ENCODE results near the gene PLCL2. TPM values are rescaled to one million over a fixed set of nuclear protein-coding genes. Genes with fewer than 3 reads are reported as not detected.
"Not testable (repeated sequence)": the region's sequence is repeated elsewhere in the genome, so short reads cannot be mapped to it uniquely, and the experiment has no call there.

Gene PLCL2
- total and polyA plus RNA-seq, 11 donors = 10.4 to 80.9 (median 53.0) TPM

GRCh38 chr3:17122758-17123157, 238.0 kb downstream of the PLCL2 start:
- WGBS, 4 donors = 89 to 96% (median 91%) methylated on average over 3 of the region's 3 CpGs
- ATAC-seq = no peak

GRCh38 chr3:17125738-17126442, 241.1 kb downstream of the PLCL2 start:
- 39 to 68% (median 52%) methylated on average over 2 of the region's 2 CpGs for WGBS, 4 donors
- no peaks in the 10 kb centered on the region for H3K36me3 ChIP-seq
- no peak overlapping the region for H3K4me3 ChIP-seq
- no peak for DNase-seq
- H3K27ac ChIP-seq = no peak overlapping the region
- ATAC-seq = no peak
- no peaks in the 10 kb centered on the region for H3K4me1 ChIP-seq
- intact Hi-C loops (cut with DNase I) = no loop called here
- TF ChIP-seq CTCF (IDR thresholded peaks at IDR 0.05) (no peak), POLR2A (IDR thresholded peaks at IDR 0.05) (no peak)
- peaks cover 0 to 4% (median 0%) of the 10 kb centered on the region in 12 donors for H3K9me3 ChIP-seq
- no peaks in the 10 kb centered on the region for H3K27me3 ChIP-seq

More at GRCh38 chr3:17122758-17123157, 238.0 kb downstream of the PLCL2 start:
- Histone ChIP-seq H3K36me3 (no peaks in the 10 kb centered on the region), H3K4me1 (no peaks in the 10 kb centered on the region), H3K4me3 (no peak overlapping the region), H3K27me3 (no peaks in the 10 kb centered on the region), H3K9me3 (peaks cover 0 to 4% (median 0%) of the 10 kb centered on the region in 12 donors), H3K27ac (no peak overlapping the region)
- no peak for TF ChIP-seq CTCF (IDR thresholded peaks at IDR 0.05)
- no peak for TF ChIP-seq POLR2A (IDR thresholded peaks at IDR 0.05)
- intact Hi-C loops (cut with DNase I) = no loop called here
- no peak for DNase-seq

- H3K4me1 ChIP-seq; H3K27ac ChIP-seq; DNase-seq; intact Hi-C loops (cut with DNase I); H3K27me3 ChIP-seq; H3K9me3 ChIP-seq; ATAC-seq; H3K4me3 ChIP-seq; H3K36me3 ChIP-seq: not testable (repeated sequence)
- 83 to 94% (median 87%) methylated on average over 3 of the region's 3 CpGs for WGBS, 4 donors
These were observed 243.9 kb downstream of the PLCL2 start for GRCh38 chr3:17128671-17129070.

GRCh38 chr3:17129556-17129955, 244.8 kb downstream of the PLCL2 start:
- intact Hi-C loops (cut with DNase I) = no loop called here
- ATAC-seq = no peak

More at GRCh38 chr3:17129556-17129955, 244.8 kb downstream of the PLCL2 start:
- no peaks in the 10 kb centered on the region for H3K4me1 ChIP-seq
- H3K36me3 ChIP-seq = no peaks in the 10 kb centered on the region
- no peaks in the 10 kb centered on the region for H3K27me3 ChIP-seq
- WGBS, 4 donors = 82 to 93% (median 86%) methylated on average over 3 of the region's 3 CpGs
- TF ChIP-seq CTCF (IDR thresholded peaks at IDR 0.05) = no peak
- TF ChIP-seq POLR2A (IDR thresholded peaks at IDR 0.05) = no peak
- no peak overlapping the region for H3K27ac ChIP-seq
- H3K4me3 ChIP-seq = no peak overlapping the region
- DNase-seq = no peak
- no peaks in the 10 kb centered on the region for H3K9me3 ChIP-seq
